ENCODE measurements around the gene TMEM184A.
A peak's percentile ranks its signal among the peaks of the same experiment; 100 is the strongest.
"Not testable (repeated sequence)": the region's sequence is repeated elsewhere in the genome, so short reads cannot be mapped to it uniquely, and the experiment has no call there.

Gene TMEM184A

GRCh38 chr7:1523208-1523607, 32.8 kb downstream of the TMEM184A start:
- no peak for DNase-seq (ENCODE audit: low read depth in 3 of 3)

DNA sequence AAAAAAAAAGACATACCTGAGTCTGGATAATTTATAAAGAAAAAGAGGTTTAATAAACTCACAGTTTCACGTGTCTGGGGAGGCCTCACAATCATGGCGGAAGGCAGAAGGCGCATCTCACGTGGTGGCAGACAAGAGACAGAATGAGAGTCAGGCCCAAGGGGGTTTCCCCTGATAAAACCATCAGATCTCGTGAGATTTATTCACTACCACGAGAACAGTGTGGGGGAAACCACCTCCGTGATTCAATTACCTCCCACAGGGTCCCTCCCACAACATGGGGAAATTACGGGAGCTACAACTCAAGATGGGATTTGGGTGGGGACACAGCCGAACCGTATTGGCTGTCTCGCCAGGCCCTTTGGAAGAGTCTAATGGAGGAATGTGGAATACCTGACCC, 34.5 kb downstream of the TMEM184A start:
- DNase-seq (ENCODE audit: low read depth in 3 of 3) = no peak

- DNase-seq (ENCODE audit: low read depth in 3 of 3) = no peak
Measured at GRCh38 chr7:1520539-1521234, 35.3 kb downstream of the TMEM184A start.

DNA sequence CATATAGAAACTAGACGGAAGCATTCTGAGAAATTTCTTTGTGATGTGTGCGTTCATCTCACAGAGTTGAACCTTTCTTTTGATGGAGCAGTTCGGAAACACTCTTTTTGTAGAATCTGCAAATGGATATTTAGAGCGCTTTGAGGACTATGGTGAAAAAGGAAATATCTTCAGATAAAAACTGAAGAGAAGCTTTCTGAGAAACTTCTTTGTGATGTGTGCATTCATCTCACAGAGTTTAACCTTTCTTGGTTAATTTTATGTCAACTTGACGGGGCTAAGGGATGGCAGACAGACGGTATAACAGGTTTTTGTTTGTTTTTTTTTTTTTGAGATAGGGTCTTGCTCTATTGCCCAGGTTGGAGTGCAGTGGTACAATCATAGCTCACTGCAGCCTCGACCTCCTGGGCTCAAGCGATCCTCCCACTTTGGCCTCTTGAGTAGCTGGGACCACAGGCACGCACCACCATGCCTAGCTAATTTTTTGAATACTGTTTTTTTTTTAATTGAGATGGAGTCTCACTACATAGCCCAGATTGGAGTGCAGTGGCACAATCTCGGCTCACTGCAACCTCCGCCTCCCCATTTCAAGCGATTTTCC, 36.6 kb downstream of the TMEM184A start:
- not testable (repeated sequence) for DNase-seq (ENCODE audit: low read depth in 3 of 3)

DNA sequence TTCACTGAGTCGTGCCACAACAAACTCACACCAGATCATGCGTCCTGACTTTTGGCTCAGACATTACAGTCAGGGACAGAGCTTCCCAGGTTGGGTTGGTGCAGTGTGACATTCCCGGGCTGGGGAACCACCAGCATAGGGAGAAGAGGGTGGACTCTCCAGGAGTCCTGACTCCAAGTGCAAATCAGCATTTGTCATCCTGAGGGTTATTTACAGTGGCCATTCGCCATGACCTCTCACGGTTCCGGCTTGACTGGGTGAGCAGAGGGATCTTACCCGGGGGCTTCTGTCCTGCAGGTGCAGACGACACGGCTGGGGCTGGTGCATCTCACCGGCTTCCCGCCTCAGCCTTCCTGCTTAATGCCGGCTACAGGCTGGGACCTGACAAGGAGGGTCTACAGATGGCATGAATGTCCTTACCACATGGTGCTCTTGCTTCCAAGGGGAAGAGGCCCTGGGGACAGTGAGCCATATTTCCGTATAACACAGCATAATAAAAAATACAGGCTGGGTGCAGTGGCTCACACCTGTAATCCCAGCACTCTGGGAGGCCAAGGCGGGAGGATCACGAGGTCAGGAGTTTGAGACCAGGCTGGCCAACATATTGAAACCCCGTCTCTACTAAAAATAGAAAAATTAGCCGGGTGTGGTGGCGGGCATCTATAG, 39.3 kb downstream of the TMEM184A start:
- DNase-seq (ENCODE audit: low read depth in 3 of 3) = no peak

GRCh38 chr7:1515509-1515967, 40.5 kb downstream of the TMEM184A start:
- DNase-seq (ENCODE audit: low read depth in 3 of 3) = not testable (repeated sequence)

DNA sequence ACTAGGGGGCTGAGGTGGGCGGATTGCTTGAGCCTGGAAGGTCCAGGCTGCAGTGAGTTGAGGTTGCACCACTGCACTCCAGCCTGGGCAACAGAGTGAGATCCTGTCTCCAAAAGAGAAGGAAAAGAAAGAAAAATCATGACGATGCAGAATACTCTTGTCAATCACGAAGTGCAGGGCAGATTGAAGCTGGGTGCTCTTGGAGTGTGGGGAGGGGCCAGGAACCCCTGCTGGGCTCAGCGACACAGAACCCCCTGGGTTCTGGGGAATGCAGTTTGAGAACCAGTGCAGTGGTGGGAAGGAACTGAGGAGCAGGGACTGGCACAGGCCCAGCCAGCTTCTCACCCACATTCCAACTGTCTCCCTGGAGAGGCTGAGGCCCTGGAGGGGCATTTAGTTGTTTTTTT, 41.0 kb downstream of the TMEM184A start:
- DNase-seq (ENCODE audit: low read depth in 3 of 3) = no peak

- DNase-seq (ENCODE audit: low read depth in 3 of 3) = no peak
Measured at GRCh38 chr7:1514407-1514806, 41.6 kb downstream of the TMEM184A start.

- DNase-seq (ENCODE audit: low read depth in 3 of 3) = no peak
Measured at GRCh38 chr7:1513657-1514095, 42.3 kb downstream of the TMEM184A start.

DNA sequence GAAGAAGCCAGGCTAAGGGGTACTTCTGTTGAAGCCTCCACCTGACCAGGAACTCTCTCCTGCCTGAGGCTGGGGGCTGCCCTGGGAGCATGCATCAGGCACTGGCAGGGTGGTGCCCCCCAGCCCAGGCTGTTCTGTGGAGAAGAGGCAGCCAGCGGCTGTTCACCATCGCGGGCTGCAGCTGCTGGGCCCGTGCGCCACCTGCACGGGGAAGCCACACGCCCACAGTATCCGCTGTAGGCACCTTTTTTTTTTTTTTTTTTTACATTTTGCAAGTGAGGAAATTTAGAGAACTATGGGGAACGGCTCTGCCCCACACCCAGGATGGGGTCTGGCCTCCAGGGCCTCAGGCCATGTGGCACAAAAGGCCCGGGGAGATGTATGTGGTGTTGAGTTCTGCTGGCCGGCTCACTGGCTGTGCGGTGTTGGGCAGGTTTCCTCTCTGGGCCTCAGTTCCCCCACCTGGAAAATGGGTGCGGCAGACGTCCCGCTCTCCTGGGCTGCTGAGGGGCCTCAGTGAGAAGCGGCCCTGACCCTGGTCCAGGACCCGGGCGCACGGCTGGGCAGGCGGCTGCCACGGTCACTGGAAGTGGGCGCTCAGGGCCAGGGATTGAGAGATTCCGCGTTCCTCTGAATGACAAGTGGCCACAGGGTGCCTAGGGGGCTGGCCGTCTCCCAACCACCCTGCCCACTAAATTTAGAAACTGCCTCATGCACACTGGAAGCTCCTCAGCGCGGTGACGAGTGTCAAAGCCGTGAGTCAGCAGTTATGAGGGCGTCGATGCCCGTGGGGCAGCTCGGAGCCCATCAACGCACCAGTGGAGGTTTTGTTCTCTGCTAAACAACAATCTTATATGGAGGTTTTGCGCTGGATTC, 43.0 kb downstream of the TMEM184A start:
- DNase-seq (ENCODE audit: low read depth in 3 of 3) = peak in 2 of 3 experiments; percentile 32 to 33

- no peak for DNase-seq (ENCODE audit: low read depth in 3 of 3)
Measured at GRCh38 chr7:1511444-1512422, 44.3 kb downstream of the TMEM184A start.

DNA sequence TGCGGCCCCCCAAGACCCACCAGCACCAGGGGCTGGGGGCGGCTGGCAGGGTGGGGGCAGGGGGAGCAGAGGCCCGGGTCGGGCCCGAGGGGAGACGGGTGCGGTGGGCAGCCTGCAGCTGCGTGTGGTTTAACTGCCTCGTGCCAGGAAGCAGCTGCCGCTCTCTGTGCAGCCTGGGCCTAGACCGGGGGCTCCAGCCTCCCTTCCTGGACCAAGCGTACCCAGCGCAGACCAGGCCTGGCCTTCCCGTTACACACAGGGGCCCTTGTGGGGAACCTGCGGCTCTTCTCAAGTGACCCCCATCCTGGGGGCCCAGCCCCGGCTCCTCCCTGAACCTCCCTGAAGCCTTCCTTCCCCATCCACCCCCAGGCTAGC, 45.2 kb downstream of the TMEM184A start:
- no peak for DNase-seq (ENCODE audit: low read depth in 3 of 3)

DNA sequence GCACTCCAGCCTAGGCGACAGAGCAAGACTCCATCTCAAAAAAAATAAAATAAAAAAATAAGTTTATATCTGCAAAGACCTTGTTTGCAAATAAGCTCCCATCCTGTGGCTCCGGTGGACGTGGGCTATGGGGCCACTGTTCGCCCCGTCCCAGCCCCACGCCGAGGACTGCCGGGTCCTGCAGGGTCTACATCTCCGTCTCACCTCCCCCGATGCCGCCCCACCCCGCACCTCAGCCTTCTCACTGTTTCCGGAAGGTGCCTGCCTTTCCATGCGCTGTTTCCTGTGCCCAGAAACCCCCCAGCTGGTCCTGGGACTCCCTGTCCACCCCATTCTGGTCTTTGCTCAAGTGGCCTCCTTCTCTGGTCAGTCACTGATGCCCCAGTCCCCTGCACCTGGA, 46.8 kb downstream of the TMEM184A start:
- DNase-seq (ENCODE audit: low read depth in 3 of 3) = no peak

DNA sequence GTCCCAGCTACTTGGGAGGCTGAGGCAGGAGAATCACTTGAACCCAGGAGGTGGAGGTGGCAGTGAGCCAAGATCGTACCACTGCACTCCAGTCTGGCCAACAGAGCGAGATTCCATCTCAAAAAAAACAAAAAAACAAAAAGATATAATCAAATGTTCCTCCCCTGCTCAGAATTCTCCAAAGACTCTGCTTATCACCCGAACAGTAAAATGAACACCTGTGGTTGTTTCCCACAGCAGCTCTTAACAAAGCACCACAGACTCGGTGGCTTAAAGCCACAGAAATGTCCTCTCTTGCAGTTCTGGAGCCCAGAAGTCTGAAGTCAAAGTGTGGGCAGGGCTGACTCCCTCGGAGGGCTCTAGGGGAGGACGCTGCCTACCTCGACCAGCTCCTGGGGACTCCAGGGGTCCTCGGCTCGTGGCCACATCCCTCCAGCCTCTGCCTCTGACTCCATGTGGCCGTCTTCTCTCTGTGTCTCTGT, 47.7 kb downstream of the TMEM184A start:
- no peak for DNase-seq (ENCODE audit: low read depth in 3 of 3)

GRCh38 chr7:1505731-1506550, 50.1 kb downstream of the TMEM184A start:
- DNase-seq (ENCODE audit: low read depth in 3 of 3) = no peak

GRCh38 chr7:1503816-1504775, 51.9 kb downstream of the TMEM184A start, which contains the start of gene INTS1:
TSS of gene INTS1 (minus strand) at chr7:1504389. CDS start at chr7:1503960, 429 bp downstream.
- DNase-seq (ENCODE audit: low read depth in 3 of 3) = peak; percentile 78 to 81 (median 81)

- DNase-seq (ENCODE audit: low read depth in 3 of 3) = no peak
Measured at GRCh38 chr7:1503390-1503789, 52.6 kb downstream of the TMEM184A start.

GRCh38 chr7:1502845-1503244, 53.2 kb downstream of the TMEM184A start:
- no peak for DNase-seq (ENCODE audit: low read depth in 3 of 3)
